Gastroesophageal sphincter (tissue), 3 donors: ENCODE data around the gene TMX4.

Experiments
- EP300 ChIP-seq: sonication (generic); formaldehyde crosslinking; IDR thresholded peaks from one replicate; pipeline ENCODE4 v1.6.1; 2017; ENCODE audit warnings: antibody characterized with exemption, mild to moderate bottlenecking
- TF ChIP-seq, protein P1 (sequence below), 4 experiments: fragments of 200-600 bp in 2 of 4; fragments of 450-650 bp in 2 of 4; sonication (generic) in 1 of 4; IDR thresholded peaks; one replicate each; pipeline ENCODE4 v1.5.1; 2017 to 2019; ENCODE audit warnings: antibody characterized with exemption in 4 of 4, mild to moderate bottlenecking in 2 of 4, moderate library complexity in 2 of 4

DNA sequence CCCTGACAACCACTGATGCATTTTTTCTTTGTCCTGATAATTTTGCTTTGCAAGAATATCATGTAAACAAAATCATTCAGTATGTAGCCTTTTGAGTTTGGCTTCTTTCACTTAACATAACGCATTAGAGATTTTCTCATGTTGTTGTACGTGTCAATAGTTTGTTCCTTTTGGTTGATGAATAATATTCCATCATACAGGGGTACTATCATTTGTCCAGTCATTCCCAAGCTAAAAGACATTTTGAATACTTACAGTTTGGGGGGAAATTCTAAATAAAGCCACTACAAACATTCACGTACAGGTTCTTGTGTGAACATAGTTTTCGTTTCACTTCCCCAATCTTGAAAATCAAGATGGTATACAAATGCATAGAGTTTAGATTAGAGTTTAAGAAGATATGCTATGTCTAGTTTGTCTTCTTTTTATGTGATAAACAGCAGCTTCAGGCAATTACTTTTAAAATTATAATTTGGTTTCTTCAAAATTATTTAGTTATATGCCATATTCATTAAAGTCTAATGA is 84.5 kb downstream of the TMX4 start:
- TF ChIP-seq, protein P1, sequence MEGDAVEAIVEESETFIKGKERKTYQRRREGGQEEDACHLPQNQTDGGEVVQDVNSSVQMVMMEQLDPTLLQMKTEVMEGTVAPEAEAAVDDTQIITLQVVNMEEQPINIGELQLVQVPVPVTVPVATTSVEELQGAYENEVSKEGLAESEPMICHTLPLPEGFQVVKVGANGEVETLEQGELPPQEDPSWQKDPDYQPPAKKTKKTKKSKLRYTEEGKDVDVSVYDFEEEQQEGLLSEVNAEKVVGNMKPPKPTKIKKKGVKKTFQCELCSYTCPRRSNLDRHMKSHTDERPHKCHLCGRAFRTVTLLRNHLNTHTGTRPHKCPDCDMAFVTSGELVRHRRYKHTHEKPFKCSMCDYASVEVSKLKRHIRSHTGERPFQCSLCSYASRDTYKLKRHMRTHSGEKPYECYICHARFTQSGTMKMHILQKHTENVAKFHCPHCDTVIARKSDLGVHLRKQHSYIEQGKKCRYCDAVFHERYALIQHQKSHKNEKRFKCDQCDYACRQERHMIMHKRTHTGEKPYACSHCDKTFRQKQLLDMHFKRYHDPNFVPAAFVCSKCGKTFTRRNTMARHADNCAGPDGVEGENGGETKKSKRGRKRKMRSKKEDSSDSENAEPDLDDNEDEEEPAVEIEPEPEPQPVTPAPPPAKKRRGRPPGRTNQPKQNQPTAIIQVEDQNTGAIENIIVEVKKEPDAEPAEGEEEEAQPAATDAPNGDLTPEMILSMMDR (IDR thresholded peaks at IDR 0.05), result no peak
- TF ChIP-seq EP300, result no peak
